GM12878 (cell line): ENCODE results near the gene PPARD. TPM values are rescaled to one million over a fixed set of nuclear protein-coding genes. Genes with fewer than 3 reads are reported as not detected.
A peak's percentile ranks its signal among the peaks of the same experiment; 100 is the strongest.

Experiments used
- ATF2 ChIP-seq: IDR thresholded peaks from 2 replicates; pipeline ENCODE4 v1.6.1; 2012; ENCODE audit warnings: low read length, inconsistent platforms
- ATF3 ChIP-seq: IDR thresholded peaks from 2 replicates; pipeline ENCODE4 v1.6.1; 2011; ENCODE audit warnings: low read depth, mild to moderate bottlenecking, low read length, moderate library complexity, borderline replicate concordance; ENCODE audit errors: extremely low read depth
- CTCF ChIP-seq, 3 experiments: IDR thresholded peaks in 2 of 3; conservative IDR thresholded peaks in 1 of 3; 2 replicates each; pipeline ENCODE4 v1.5.1; 2011; ENCODE audit warnings: low read depth in 3 of 3, low read length in 3 of 3, mild to moderate bottlenecking in 3 of 3, control low read depth in 2 of 3, moderate library complexity in 2 of 3, inconsistent platforms in 1 of 3, mixed read lengths in 1 of 3; ENCODE audit not compliant: control insufficient read depth in 2 of 3, insufficient read depth in 1 of 3; ENCODE audit errors: extremely low read depth in 1 of 3
- EGR1 ChIP-seq, 2 experiments: IDR thresholded peaks; 1 replicate in 1 of 2; 2 replicates in 1 of 2; pipeline ENCODE4 v1.6.1; 2011 to 2012; ENCODE audit warnings: low read depth in 2 of 2, low read length in 2 of 2, borderline replicate concordance in 1 of 2, mild to moderate bottlenecking in 1 of 2, moderate library complexity in 1 of 2
- ETV6 ChIP-seq, 2 experiments: fragments of 450-650 bp in 1 of 2; IDR thresholded peaks in 1 of 2; conservative IDR thresholded peaks in 1 of 2; 2 replicates each; pipeline ENCODE4 v1.6.1; 2014; ENCODE audit warnings: antibody characterized with exemption in 1 of 2, borderline replicate concordance in 1 of 2, low read depth in 1 of 2, mild to moderate bottlenecking in 1 of 2, moderate library complexity in 1 of 2
- HDGF ChIP-seq: fragments of 450-650 bp; IDR thresholded peaks from 2 replicates; pipeline ENCODE4 v1.6.1; 2016; ENCODE audit warnings: antibody characterized with exemption
- MXI1 ChIP-seq: fragments of 150-350 bp; IDR thresholded peaks from 2 replicates; pipeline ENCODE4 v1.6.1; 2011; ENCODE audit warnings: low read depth, mild to moderate bottlenecking, inconsistent platforms, low read length, improper control_type of control experiment
- MYB ChIP-seq: fragments of 150-350 bp; IDR thresholded peaks from 2 replicates; pipeline ENCODE4 v1.6.1; 2014; ENCODE audit warnings: mild to moderate bottlenecking, low read depth, low read length, borderline replicate concordance
- PBX3 ChIP-seq: IDR thresholded peaks from 2 replicates; pipeline ENCODE4 v1.6.1; 2011; ENCODE audit warnings: mild to moderate bottlenecking, low read depth, low read length, moderate library complexity; ENCODE audit not compliant: insufficient replicate concordance
- POLR2AphosphoS2 ChIP-seq: IDR thresholded peaks from 2 replicates; pipeline ENCODE4 v1.6.1; 2011; ENCODE audit warnings: low read depth, mild to moderate bottlenecking, low read length, improper control_type of control experiment, moderate library complexity
- RAD21 ChIP-seq: IDR thresholded peaks from 2 replicates; pipeline ENCODE4 v1.6.1; 2011; ENCODE audit warnings: mild to moderate bottlenecking, low read depth, low read length, moderate library complexity; ENCODE audit not compliant: insufficient read depth
- SMARCA5 ChIP-seq: fragments of 450-650 bp; IDR thresholded peaks from 2 replicates; pipeline ENCODE4 v1.6.1; 2017; ENCODE audit warnings: mild to moderate bottlenecking
- TAF1 ChIP-seq: IDR thresholded peaks from 2 replicates; pipeline ENCODE4 v1.6.1; 2011; ENCODE audit warnings: mild to moderate bottlenecking, low read depth, low read length, borderline replicate concordance
- ZBTB33 ChIP-seq: fragments of 450-650 bp; IDR thresholded peaks from 2 replicates; pipeline ENCODE4 v1.6.1; 2017; ENCODE audit warnings: mild to moderate bottlenecking
- ZNF207 ChIP-seq: fragments of 450-650 bp; IDR thresholded peaks from 2 replicates; pipeline ENCODE4 v1.6.1; 2014; ENCODE audit warnings: antibody characterized with exemption, mild to moderate bottlenecking, borderline replicate concordance
- ZNF622 ChIP-seq: fragments of 450-650 bp; IDR thresholded peaks from 2 replicates; pipeline ENCODE4 v1.6.1; 2017; ENCODE audit warnings: mild to moderate bottlenecking, inconsistent platforms
- ZNF687 ChIP-seq: fragments of 450-650 bp; IDR thresholded peaks from 2 replicates; pipeline ENCODE4 v1.6.1; 2017; ENCODE audit warnings: mild to moderate bottlenecking, moderate library complexity
- polyA plus RNA-seq, 11 experiments: library from polyadenylated mRNA; depleted of rRNA in 4 of 11; unstranded in 6 of 11; stranded (reverse) in 5 of 11; fragments of >200 nt; fragmentation: Nextera tagmentation in 4 of 11; fragmentation: Illumina TruSeq in 1 of 11; extraction: Ambion mirVana in 4 of 11; extraction: Trizol in 1 of 11; gene quantifications; 1 replicate in 1 of 11; 2 replicates in 10 of 11; pipeline versions ENCODE4 v1.2.1 to v1.2.3, GENCODE V29; 2011 to 2016; ENCODE audit warnings: inconsistent platforms in 2 of 11, missing spikeins in 2 of 11, low read depth in 1 of 11
- total RNA-seq, 4 experiments: library from RNA; depleted of rRNA in 3 of 4; stranded (reverse); fragments of >200 nt in 3 of 4; fragmentation: Illumina TruSeq in 1 of 4; extraction: Trizol in 1 of 4; gene quantifications; 2 replicates each; pipeline versions ENCODE4 v1.2.1 to v1.2.3, GENCODE V29; 2013 to 2021

PPARD gene
- total and polyA plus RNA-seq, 10 of the 15 experiments (the other 5 are each of a cell fraction or from before 2014, with no cell fraction given) = 0.05 to 12.6 (median 6.7) TPM

GRCh38 chr6:35327349-35328027 is 14.9 kb upstream of the PPARD start (continued):
- TF ChIP-seq ZBTB33 (no peak), CTCF (IDR thresholded peaks at IDR 0.05 in 2 of 3, conservative IDR thresholded peaks at IDR 0.05 in 1 of 3; ENCODE audit: control insufficient read depth in 2 of 3, extremely low read depth in 1 of 3, insufficient read depth in 1 of 3, low read depth in 3 of 3, low read length in 3 of 3) (peak; percentile 73 to 90 (median 86)), MXI1 (no peak), SMARCA5 (0 out of 2 replicates have a peak, but pooled peaks have one; percentile 45), ZNF687 (no peak), ATF3 (no peak), POLR2AphosphoS2 (no peak), MYB (no peak), ATF2 (no peak), RAD21 (peak; percentile 73), EGR1 (IDR thresholded peaks at IDR 0.05; ENCODE audit: borderline replicate concordance in 1 of 2, low read depth in 2 of 2, low read length in 2 of 2) (no peak), PBX3 (no peak), TAF1 (no peak), HDGF (peak; percentile 64; the same call in 1 of the 2 replicates), ZNF622 (no peak), ZNF207 (peak; percentile 78; the same call in 1 of the 2 replicates), ETV6 (conservative IDR thresholded peaks at IDR 0.05 in 1 of 2, IDR thresholded peaks at IDR 0.05 in 1 of 2; ENCODE audit: borderline replicate concordance in 1 of 2, low read depth in 1 of 2) (no peak)
